B cell (primary cell): ENCODE data around the gene PRAMEF15. TPM values are rescaled to one million over a fixed set of nuclear protein-coding genes. Genes with fewer than 3 reads are reported as not detected.
"Not testable (repeated sequence)": the region's sequence is repeated elsewhere in the genome, so short reads cannot be mapped to it uniquely, and the experiment has no call there.

Experiments used
- ATAC-seq: fragments of 200-7000 bp; cut with Tn5 transposase; one replicate; pipeline ENCODE4 v1.10.0; 2021; ENCODE audit warnings: low read depth, mild to moderate bottlenecking, moderate number of reproducible peaks, moderate library complexity
- CTCF ChIA-PET: fragments of 350-600 bp; sonication (Branson Sonifier 250); formaldehyde crosslinking; loops from one replicate; lab custom pipeline; 2021; ENCODE audit warnings: antibody characterized with exemption, inconsistent platforms; lab: Charles Lee
- POLR2A ChIA-PET: fragments of 350-600 bp; sonication (Branson Sonifier 250); formaldehyde crosslinking; loops from one replicate; lab custom pipeline; 2021; ENCODE audit warnings: antibody characterized with exemption; lab: Charles Lee
- DNase-seq: peaks from one replicate; pipeline ENCODE4 v3.0.0; 2013
- H2AFZ ChIP-seq: 2 replicates; pipeline ENCODE4 v1.6.1; 2012; ENCODE audit warnings: mild to moderate bottlenecking, low read depth, low read length; ENCODE audit not compliant: insufficient read depth, poor library complexity, severe bottlenecking
- H3K27ac ChIP-seq, 2 donors: 1 replicate in 1 of 2; 2 replicates in 1 of 2; pipeline ENCODE4 v1.5.1; 2012 to 2013; ENCODE audit warnings: low read length in 2 of 2, mild to moderate bottlenecking in 2 of 2, moderate library complexity in 1 of 2
- H3K27me3 ChIP-seq, 4 experiments: fragments of 200-600 bp in 1 of 4; sonication (generic) in 1 of 4; replicated peaks in 1 of 4; 1 replicate in 2 of 4; 2 replicates in 2 of 4; pipeline versions ENCODE4 v1.6.1 to v1.7.0; 2013 to 2016; ENCODE audit warnings: low read length in 3 of 4, mild to moderate bottlenecking in 2 of 4, mixed read lengths in 1 of 4, moderate library complexity in 1 of 4; ENCODE audit not compliant: insufficient read depth in 4 of 4, control insufficient read depth in 3 of 4; ENCODE audit errors: control extremely low read depth in 1 of 4
- H3K36me3 ChIP-seq, 2 experiments: replicated peaks in 1 of 2; 1 replicate in 1 of 2; 2 replicates in 1 of 2; pipeline versions ENCODE4 v1.6.1 to v1.7.1; 2013; ENCODE audit warnings: low read length in 1 of 2; ENCODE audit not compliant: insufficient read depth in 2 of 2, control insufficient read depth in 1 of 2; ENCODE audit errors: control extremely low read depth in 1 of 2, extremely low read depth in 1 of 2
- H3K4me1 ChIP-seq, 2 donors: fragments of 200-600 bp in 1 of 2; sonication (generic) in 1 of 2; 1 replicate in 1 of 2; 2 replicates in 1 of 2; pipeline versions ENCODE4 v1.5.1 to v1.6.1; 2013 to 2017; ENCODE audit warnings: low read length in 2 of 2; ENCODE audit not compliant: control insufficient read depth in 2 of 2, insufficient read depth in 2 of 2
- H3K4me2 ChIP-seq: replicated peaks from 2 replicates; pipeline ENCODE3; 2012; ENCODE audit warnings: mild to moderate bottlenecking, low read depth, low read length; ENCODE audit not compliant: poor library complexity, severe bottlenecking
- H3K4me3 ChIP-seq, 5 experiments: fragments of 200-600 bp in 1 of 5; sonication (generic) in 1 of 5; 1 replicate in 3 of 5; 2 replicates in 2 of 5; pipeline versions ENCODE4 v1.5.1 to v1.7.0; 2011 to 2016; ENCODE audit warnings: low read length in 4 of 5, mild to moderate bottlenecking in 4 of 5, low read depth in 2 of 5, control low read depth in 1 of 5, moderate library complexity in 1 of 5; ENCODE audit not compliant: insufficient read depth in 1 of 5; ENCODE audit errors: control extremely low read depth in 1 of 5, extremely low read depth in 1 of 5
- H3K79me2 ChIP-seq: fragments of 200-600 bp; sonication (generic); one replicate; pipeline ENCODE4 v1.6.0; 2016; ENCODE audit warnings: low read length; ENCODE audit not compliant: control insufficient read depth, insufficient read depth
- H3K9ac ChIP-seq: fragments of 200-600 bp; sonication (generic); 2 replicates; pipeline ENCODE4 v1.6.1; 2017; ENCODE audit warnings: mild to moderate bottlenecking, low read length, moderate library complexity
- H3K9me3 ChIP-seq, 3 donors: one replicate each; pipeline versions ENCODE4 v1.6.1 to v1.7.1; 2013; ENCODE audit warnings: low read length in 2 of 3; ENCODE audit not compliant: control insufficient read depth in 2 of 3, insufficient read depth in 1 of 3; ENCODE audit errors: control extremely low read depth in 1 of 3
- H4K20me1 ChIP-seq: 2 replicates; pipeline ENCODE4 v1.6.0; 2012; ENCODE audit warnings: mild to moderate bottlenecking, low read length; ENCODE audit not compliant: insufficient read depth, control insufficient read depth, poor library complexity, severe bottlenecking
- H3K27ac Mint-ChIP-seq: one replicate; pipeline ENCODE4 v1.8.0; 2021; ENCODE audit warnings: mixed read lengths
- H3K27me3 Mint-ChIP-seq: one replicate; pipeline ENCODE4 v1.8.0; 2021; ENCODE audit warnings: mixed read lengths
- H3K4me1 Mint-ChIP-seq: one replicate; pipeline ENCODE4 v1.8.0; 2021; ENCODE audit warnings: mixed read lengths
- H3K4me3 Mint-ChIP-seq: one replicate; pipeline ENCODE4 v1.8.0; 2021; ENCODE audit warnings: mixed read lengths
- H3K9me3 Mint-ChIP-seq: one replicate; pipeline ENCODE4 v1.8.0; 2022; ENCODE audit warnings: mixed read lengths; ENCODE audit not compliant: insufficient read depth
- WGBS: methylation state at CpG from one replicate; pipeline ENCODE4 v1.1.5; 2013; ENCODE audit warnings: missing lambda C conversion rate; ENCODE audit not compliant: insufficient coverage; 5-methylcytosine and 5-hydroxymethylcytosine counted together
- intact Hi-C: fragments of 100-400 bp; cut with micrococcal nuclease; formaldehyde crosslinking; loops from one replicate; pipeline ENCODE4 v1.10.0; 2022
- polyA plus RNA-seq: library from polyadenylated mRNA; depleted of rRNA; stranded (reverse); fragments of >200 nt; gene quantifications from 2 replicates; pipeline ENCODE4 v1.2.3, GENCODE V29; 2012
- total RNA-seq, 2 donors: library from RNA; stranded (reverse); fragments of 120-200 nt in 1 of 2; gene quantifications; 1 replicate in 1 of 2; 2 replicates in 1 of 2; pipeline versions ENCODE4 v1.2.3 to v1.2.4, GENCODE V29; 2013 to 2022

PRAMEF15 gene
- total and polyA plus RNA-seq, 2 donors (not counting 1 experiment from before 2014, with no cell fraction given): not detected

- H3K9ac ChIP-seq, H3K27ac Mint-ChIP-seq, H3K79me2 ChIP-seq, H3K9me3 Mint-ChIP-seq, CTCF ChIA-PET, H3K27me3 Mint-ChIP-seq, H3K4me1 Mint-ChIP-seq, H3K27me3 ChIP-seq, H3K4me1 ChIP-seq, H3K4me2 ChIP-seq, H3K27ac ChIP-seq, intact Hi-C loops, H4K20me1 ChIP-seq, H3K4me3 Mint-ChIP-seq, H3K9me3 ChIP-seq, POLR2A ChIA-PET, ATAC-seq, H3K4me3 ChIP-seq, DNase-seq, H2AFZ ChIP-seq, H3K36me3 ChIP-seq: not testable (repeated sequence)
- no CpG with 5 or more reads among the region's 3 CpGs for WGBS
Measured at GRCh38 chr1:13289030-13289429, 26.4 kb upstream of the PRAMEF15 start.

GRCh38 chr1:13297216-13297931 is 18.0 kb upstream of the PRAMEF15 start:
- H3K9me3 Mint-ChIP-seq, H3K27ac Mint-ChIP-seq, H3K4me2 ChIP-seq, H3K4me3 Mint-ChIP-seq, H3K79me2 ChIP-seq, H3K9me3 ChIP-seq, ATAC-seq, CTCF ChIA-PET, H2AFZ ChIP-seq, H3K27me3 Mint-ChIP-seq, intact Hi-C loops, POLR2A ChIA-PET, H3K4me1 ChIP-seq, DNase-seq, H3K4me3 ChIP-seq, H3K27me3 ChIP-seq, H3K36me3 ChIP-seq, H4K20me1 ChIP-seq, H3K27ac ChIP-seq, H3K4me1 Mint-ChIP-seq, H3K9ac ChIP-seq: not testable (repeated sequence)
- whole genome bisulfite sequencing: no CpG with 5 or more reads among the region's 5 CpGs

GRCh38 chr1:13298699-13299098 is 16.7 kb upstream of the PRAMEF15 start:
- H3K36me3 ChIP-seq, DNase-seq, H3K4me2 ChIP-seq, ATAC-seq, H3K27ac Mint-ChIP-seq, H3K4me1 ChIP-seq, H3K9ac ChIP-seq, H3K27me3 Mint-ChIP-seq, H3K4me3 ChIP-seq, H3K4me1 Mint-ChIP-seq, CTCF ChIA-PET, H3K27me3 ChIP-seq, intact Hi-C loops, H3K9me3 Mint-ChIP-seq, H3K9me3 ChIP-seq, H3K4me3 Mint-ChIP-seq, POLR2A ChIA-PET, H3K27ac ChIP-seq, H4K20me1 ChIP-seq, H3K79me2 ChIP-seq, H2AFZ ChIP-seq: not testable (repeated sequence)
- no CpG with 5 or more reads among the region's 27 CpGs for WGBS

- H3K9ac ChIP-seq, H3K36me3 ChIP-seq, H3K27me3 Mint-ChIP-seq, H3K27me3 ChIP-seq, H3K4me2 ChIP-seq, H3K4me1 ChIP-seq, POLR2A ChIA-PET, CTCF ChIA-PET, H3K27ac Mint-ChIP-seq, DNase-seq, H3K9me3 ChIP-seq, ATAC-seq, H4K20me1 ChIP-seq, H3K27ac ChIP-seq, H3K4me1 Mint-ChIP-seq, H3K9me3 Mint-ChIP-seq, intact Hi-C loops, H3K4me3 ChIP-seq, H2AFZ ChIP-seq, H3K79me2 ChIP-seq, H3K4me3 Mint-ChIP-seq: not testable (repeated sequence)
Measured at GRCh38 chr1:13302197-13302596, 13.2 kb upstream of the PRAMEF15 start.
